Measurements from ENCODE around the gene SFTA2.
"Not testable (repeated sequence)": the region's sequence is repeated elsewhere in the genome, so short reads cannot be mapped to it uniquely, and the experiment has no call there.

Gene SFTA2

GRCh38 chr6:30914854-30915590, 16.9 kb downstream of the SFTA2 start:
- ATAC-seq (ENCODE audit: low read depth) (no peak), DNase-seq (ENCODE audit: low spot score) (no peak)
- H3K36me3 ChIP-seq (ENCODE audit: low read depth) = peaks cover 33% of the 10 kb centered on the region
- H3K27me3 ChIP-seq (ENCODE audit: insufficient read depth, poor library complexity, severe bottlenecking) = no peaks in the 10 kb centered on the region
- H3K9me3 ChIP-seq (ENCODE audit: severe bottlenecking) = no peaks in the 10 kb centered on the region
- H3K4me1 ChIP-seq (ENCODE audit: insufficient read depth, poor library complexity, severe bottlenecking) = peaks cover 11% of the 10 kb centered on the region
- H3K27ac ChIP-seq (ENCODE audit: poor library complexity, severe bottlenecking) = peak overlapping the region; percentile 66
- peak overlapping the region; percentile 35 for H3K4me3 ChIP-seq (ENCODE audit: severe bottlenecking)
- TF ChIP-seq CTCF (IDR thresholded peaks at IDR 0.05; ENCODE audit: poor library complexity, severe bottlenecking) = no peak

GRCh38 chr6:30914076-30914853, 17.7 kb downstream of the SFTA2 start, which contains the start of gene VARS2:
Gene VARS2 (plus strand): TSS chr6:30914238. CDS start chr6:30914837, 599 bp downstream.
- peaks cover 41% of the 10 kb centered on the region for H3K36me3 ChIP-seq (ENCODE audit: low read depth)
- H3K27ac ChIP-seq (ENCODE audit: poor library complexity, severe bottlenecking) = peak within 1 kb of the TSS; percentile 66
- DNase-seq (ENCODE audit: low spot score) = peak; percentile 85
- H3K4me1 ChIP-seq (ENCODE audit: insufficient read depth, poor library complexity, severe bottlenecking) = peaks cover 11% of the 10 kb centered on the region
- no peaks in the 10 kb centered on the region for H3K27me3 ChIP-seq (ENCODE audit: insufficient read depth, poor library complexity, severe bottlenecking)
- H3K9me3 ChIP-seq (ENCODE audit: severe bottlenecking) = no peaks in the 10 kb centered on the region
- ATAC-seq (ENCODE audit: low read depth) = peak; percentile 87
- peak; percentile 79 for TF ChIP-seq CTCF (IDR thresholded peaks at IDR 0.05; ENCODE audit: poor library complexity, severe bottlenecking)
- H3K4me3 ChIP-seq (ENCODE audit: severe bottlenecking) = peak within 1 kb of the TSS; percentile 35

- peak; percentile 60 for DNase-seq (ENCODE audit: low spot score)
- ATAC-seq (ENCODE audit: low read depth) = no peak
- Histone ChIP-seq H3K4me3 (ENCODE audit: severe bottlenecking) (peak overlapping the region; percentile 35), H3K36me3 (ENCODE audit: low read depth) (peaks cover 41% of the 10 kb centered on the region), H3K4me1 (ENCODE audit: insufficient read depth, poor library complexity, severe bottlenecking) (peaks cover 11% of the 10 kb centered on the region), H3K27me3 (ENCODE audit: insufficient read depth, poor library complexity, severe bottlenecking) (no peaks in the 10 kb centered on the region), H3K27ac (ENCODE audit: poor library complexity, severe bottlenecking) (peak overlapping the region; percentile 66), H3K9me3 (ENCODE audit: severe bottlenecking) (no peaks in the 10 kb centered on the region)
- no peak for TF ChIP-seq CTCF (IDR thresholded peaks at IDR 0.05; ENCODE audit: poor library complexity, severe bottlenecking)
Measured at GRCh38 chr6:30913721-30914075, 18.3 kb downstream of the SFTA2 start.

GRCh38 chr6:30912746-30913520, 19.0 kb downstream of the SFTA2 start:
- ATAC-seq (ENCODE audit: low read depth) = no peak
- Histone ChIP-seq H3K27me3 (ENCODE audit: insufficient read depth, poor library complexity, severe bottlenecking) (no peaks in the 10 kb centered on the region), H3K4me3 (ENCODE audit: severe bottlenecking) (no peak overlapping the region), H3K27ac (ENCODE audit: poor library complexity, severe bottlenecking) (peak overlapping the region; percentile 66), H3K9me3 (ENCODE audit: severe bottlenecking) (no peaks in the 10 kb centered on the region), H3K36me3 (ENCODE audit: low read depth) (peaks cover 41% of the 10 kb centered on the region), H3K4me1 (ENCODE audit: insufficient read depth, poor library complexity, severe bottlenecking) (peaks cover 11% of the 10 kb centered on the region)
- no peak for DNase-seq (ENCODE audit: low spot score)
- TF ChIP-seq CTCF (IDR thresholded peaks at IDR 0.05; ENCODE audit: poor library complexity, severe bottlenecking) = no peak

- H3K4me3 ChIP-seq (ENCODE audit: severe bottlenecking); H3K9me3 ChIP-seq (ENCODE audit: severe bottlenecking); H3K27ac ChIP-seq (ENCODE audit: poor library complexity, severe bottlenecking); ATAC-seq (ENCODE audit: low read depth); DNase-seq (ENCODE audit: low spot score); H3K27me3 ChIP-seq (ENCODE audit: insufficient read depth, poor library complexity, severe bottlenecking): not testable (repeated sequence)
- Histone ChIP-seq H3K36me3 (ENCODE audit: low read depth) (peaks cover 29% of the 10 kb centered on the region), H3K4me1 (ENCODE audit: insufficient read depth, poor library complexity, severe bottlenecking) (peaks cover 11% of the 10 kb centered on the region)
Measured at GRCh38 chr6:30910473-30910872, 21.5 kb downstream of the SFTA2 start.
